GM12878 (cell line): ENCODE measurements around the gene HOXA2. TPM values are rescaled to one million over a fixed set of nuclear protein-coding genes. Genes with fewer than 3 reads are reported as not detected.

Experiments used
- ATAC-seq: fragments of 200-7000 bp; cut with Tn5 transposase; 3 replicates; pipeline ENCODE4 v1.9.1; 2020; ENCODE audit warnings: mild to moderate bottlenecking, moderate library complexity
- BruUV-seq: library from RNA; stranded (reverse); fragments of 400-500 nt; replicated peaks from 2 replicates; lab custom pipeline; 2021; lab: Mats Ljungman, UMichigan
- CTCF ChIA-PET: fragments of 300-600 bp; sonication (Branson Sonifier 250); formaldehyde crosslinking; extraction: SDS; loops from one replicate; lab custom pipeline; 2021; ENCODE audit warnings: inconsistent platforms; lab: Yijun Ruan, JAX
- POLR2A ChIA-PET: fragments of 350-600 bp; formaldehyde crosslinking; extraction: SDS; loops from one replicate; lab custom pipeline; 2021; ENCODE audit warnings: inconsistent platforms; lab: Charles Lee
- RAD21 ChIA-PET: fragments of 300-600 bp; sonication (Branson Sonifier 250); formaldehyde crosslinking; loops from one replicate; lab custom pipeline; 2023; ENCODE audit warnings: antibody characterized with exemption; ENCODE audit not compliant: unreplicated experiment; lab: Charles Lee
- SMC1A ChIA-PET: fragments of 300-600 bp; sonication (Branson Sonifier 250); formaldehyde crosslinking; loops from one replicate; lab custom pipeline; 2023; ENCODE audit not compliant: unreplicated experiment, uncharacterized antibody; lab: Charles Lee
- DNase-seq: peaks from one replicate; pipeline ENCODE4 v3.0.0-alpha.2; 2011; ENCODE audit warnings: low read depth, low spot score
- FAIRE-seq: peaks from 3 replicates; lab custom pipeline; 2011; peaks lifted over from hg19 to GRCh38; lab: Jason Lieb, UNC
- H2AFZ ChIP-seq: 2 replicates; pipeline ENCODE4 v1.6.0; 2011; ENCODE audit warnings: low read depth, low read length, control low read depth; ENCODE audit not compliant: control insufficient read depth
- H3K27ac ChIP-seq: 2 replicates; pipeline ENCODE4 v1.5.1; 2011; ENCODE audit warnings: control low read depth; ENCODE audit not compliant: control insufficient read depth, insufficient read depth
- H3K27me3 ChIP-seq, 2 experiments: replicated peaks in 1 of 2; 2 replicates each; pipeline versions ENCODE4 v1.6.0 to v1.6.1; 2011; ENCODE audit warnings: low read length in 1 of 2; ENCODE audit not compliant: control insufficient read depth in 2 of 2, insufficient read depth in 2 of 2
- H3K36me3 ChIP-seq, 2 experiments: 2 replicates each; pipeline ENCODE4 v1.5.1; 2011; ENCODE audit warnings: low read length in 1 of 2; ENCODE audit not compliant: control insufficient read depth in 2 of 2, insufficient read depth in 2 of 2
- H3K4me1 ChIP-seq: 2 replicates; pipeline ENCODE4 v1.6.1; 2011; ENCODE audit warnings: mild to moderate bottlenecking, low read length, moderate library complexity, mixed read lengths; ENCODE audit not compliant: control insufficient read depth, insufficient read depth
- H3K4me2 ChIP-seq: 2 replicates; pipeline ENCODE4 v1.6.0; 2011; ENCODE audit warnings: control low read depth; ENCODE audit not compliant: control insufficient read depth, insufficient read depth
- H3K4me3 ChIP-seq: fragments of 200-600 bp; sonication (generic); 2 replicates; pipeline ENCODE4 v1.5.1; 2016
- H3K79me2 ChIP-seq: 2 replicates; pipeline ENCODE4 v1.6.0; 2011; ENCODE audit warnings: low read length; ENCODE audit not compliant: control insufficient read depth, insufficient read depth
- H3K9ac ChIP-seq: 2 replicates; pipeline ENCODE4 v1.8.0; 2011; ENCODE audit warnings: low read length, control low read depth, mixed read lengths; ENCODE audit not compliant: control insufficient read depth, insufficient read depth
- H3K9me3 ChIP-seq: replicated peaks from 3 replicates; pipeline ENCODE4 v1.5.1; 2011; ENCODE audit warnings: mild to moderate bottlenecking, low read length; ENCODE audit not compliant: control insufficient read depth, insufficient read depth
- H4K20me1 ChIP-seq: 2 replicates; pipeline ENCODE4 v1.6.0; 2011; ENCODE audit not compliant: control insufficient read depth, insufficient read depth
- ATF3 ChIP-seq: IDR thresholded peaks from 2 replicates; pipeline ENCODE4 v1.6.1; 2011; ENCODE audit warnings: low read depth, mild to moderate bottlenecking, low read length, moderate library complexity, borderline replicate concordance; ENCODE audit errors: extremely low read depth
- BHLHE40 ChIP-seq, 2 experiments: fragments of 450-650 bp in 1 of 2; IDR thresholded peaks; 2 replicates each; pipeline ENCODE4 v1.6.1; 2011 to 2017; ENCODE audit warnings: low read depth in 2 of 2, borderline replicate concordance in 1 of 2, improper control_type of control experiment in 1 of 2, low read length in 1 of 2, mild to moderate bottlenecking in 1 of 2
- CEBPB ChIP-seq, 2 experiments: fragments of 150-350 bp in 1 of 2; IDR thresholded peaks; 2 replicates each; pipeline ENCODE4 v1.6.1; 2012 to 2014; ENCODE audit warnings: low read depth in 2 of 2, low read length in 2 of 2, borderline replicate concordance in 1 of 2, inconsistent platforms in 1 of 2
- EZH2 ChIP-seq: IDR thresholded peaks from 2 replicates; pipeline ENCODE4 v1.6.1; 2012; ENCODE audit warnings: low read depth, mild to moderate bottlenecking, control low read depth, inconsistent platforms, low read length, borderline replicate concordance; ENCODE audit not compliant: control insufficient read depth
- KDM1A ChIP-seq: fragments of 200-600 bp; sonication (generic); IDR thresholded peaks from 2 replicates; pipeline ENCODE4 v1.6.1; 2016; ENCODE audit warnings: borderline replicate concordance
- NBN ChIP-seq: fragments of 450-650 bp; IDR thresholded peaks from 2 replicates; pipeline ENCODE4 v1.6.1; 2016
- NRF1 ChIP-seq: conservative IDR thresholded peaks from 2 replicates; pipeline ENCODE4 v1.6.1; 2011; ENCODE audit warnings: mild to moderate bottlenecking, low read depth, low read length, improper control_type of control experiment
- SIX5 ChIP-seq: IDR thresholded peaks from 2 replicates; pipeline ENCODE4 v1.6.1; 2011; ENCODE audit warnings: mild to moderate bottlenecking, low read depth, low read length, moderate library complexity; ENCODE audit not compliant: severe bottlenecking
- SKIL ChIP-seq: fragments of 450-650 bp; IDR thresholded peaks from 2 replicates; pipeline ENCODE4 v1.6.1; 2017; ENCODE audit warnings: mild to moderate bottlenecking, low read depth, inconsistent platforms; ENCODE audit not compliant: poor library complexity, severe bottlenecking
- ZBED1 ChIP-seq: IDR thresholded peaks from 2 replicates; pipeline ENCODE4 v1.6.1; 2016; ENCODE audit warnings: borderline replicate concordance
- WGBS: methylation state at CpG from one replicate; pipeline ENCODE4 v1.1.6; 2016; ENCODE audit warnings: low lambda C conversion rate; ENCODE audit not compliant: insufficient replicate concordance, insufficient coverage; ENCODE audit errors: missing lambda C conversion rate; 5-methylcytosine and 5-hydroxymethylcytosine counted together
- in situ Hi-C: fragments of 300-500 bp; cut with MboI; formaldehyde crosslinking; loops from 9 replicates; pipeline ENCODE4 v1.14.3; 2018; ENCODE audit warnings: mixed read lengths
- intact Hi-C: fragments of 100-400 bp; cut with micrococcal nuclease; formaldehyde crosslinking; loops from one replicate; pipeline ENCODE4 v1.14.2; 2022; ENCODE audit not compliant: unreplicated experiment
- polyA plus RNA-seq, 11 experiments: library from polyadenylated mRNA; depleted of rRNA in 4 of 11; unstranded in 6 of 11; stranded (reverse) in 5 of 11; fragments of >200 nt; fragmentation: Nextera tagmentation in 4 of 11; fragmentation: Illumina TruSeq in 1 of 11; extraction: Ambion mirVana in 4 of 11; extraction: Trizol in 1 of 11; gene quantifications; 1 replicate in 1 of 11; 2 replicates in 10 of 11; pipeline versions ENCODE4 v1.2.1 to v1.2.3, GENCODE V29; 2011 to 2016; ENCODE audit warnings: inconsistent platforms in 2 of 11, missing spikeins in 2 of 11, low read depth in 1 of 11
- total RNA-seq, 4 experiments: library from RNA; depleted of rRNA in 3 of 4; stranded (reverse); fragments of >200 nt in 3 of 4; fragmentation: Illumina TruSeq in 1 of 4; extraction: Trizol in 1 of 4; gene quantifications; 2 replicates each; pipeline versions ENCODE4 v1.2.1 to v1.2.3, GENCODE V29; 2013 to 2021
- TF ChIP-seq, protein P1 (sequence below): fragments of 450-650 bp; IDR thresholded peaks from 2 replicates; pipeline ENCODE4 v1.6.1; 2017; ENCODE audit warnings: mild to moderate bottlenecking, moderate library complexity

The HOXA2 gene
- total and polyA plus RNA-seq, 10 of the 15 experiments (the other 5 are each of a cell fraction or from before 2014, with no cell fraction given) = not detected

DNA sequence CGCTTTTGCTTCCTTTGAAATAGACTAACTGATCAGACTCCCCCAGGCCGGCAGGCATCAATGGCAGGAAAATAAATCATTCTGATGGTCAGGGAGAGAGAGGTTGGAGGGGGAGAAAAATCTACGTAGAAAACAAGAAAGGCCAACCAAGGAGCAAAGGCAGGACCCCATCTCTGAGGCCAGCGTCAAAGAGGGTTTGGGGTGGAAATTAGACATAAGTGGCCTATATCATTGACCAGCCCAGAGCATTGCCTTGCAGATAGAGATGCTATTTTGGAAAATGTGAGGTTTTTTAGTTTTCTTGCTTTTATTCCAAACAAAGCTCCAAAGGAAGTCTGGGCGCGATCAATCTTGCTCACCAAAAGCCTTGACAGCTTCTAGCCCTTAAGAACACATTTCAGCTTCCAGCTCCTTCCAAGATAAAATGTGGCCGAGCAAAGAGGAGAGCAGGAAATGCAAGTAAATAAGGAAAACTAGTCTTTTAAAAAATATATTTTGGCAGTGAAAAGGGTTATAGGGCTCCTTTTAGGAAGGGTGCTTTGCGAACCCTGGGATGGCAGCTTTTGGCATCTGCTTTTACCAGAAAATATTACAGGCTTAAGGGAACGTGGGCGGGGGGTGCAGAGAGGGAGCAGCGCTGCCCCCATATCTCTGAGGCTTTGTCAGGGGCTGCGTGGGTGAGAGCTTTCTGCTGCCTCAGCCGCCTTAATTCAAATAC lies 2.0 kb upstream of the HOXA2 start:
- Histone ChIP-seq H3K79me2 (no peaks in the 10 kb centered on the region), H2AFZ (no peak overlapping the region), H3K27ac (no peak overlapping the region), H3K36me3 (no peaks in the 10 kb centered on the region), H4K20me1 (no peaks in the 10 kb centered on the region), H3K9ac (no peak overlapping the region), H3K9me3 (no peaks in the 10 kb centered on the region; the same call in 2 of the 3 replicates), H3K4me2 (no peak overlapping the region), H3K4me1 (no peaks in the 10 kb centered on the region), H3K4me3 (no peak overlapping the region), H3K27me3 (peaks cover 4% of the 10 kb centered on the region in 2 experiments)
- ATAC-seq = no peak
- POLR2A ChIA-PET = interaction anchor here (0.5 to 0.8 kb wide), 2 partner anchors 111 to 908 kb away, joined by 3 read pairs; no protein-coding TSS in a partner anchor
- 57% methylated on average over 13 of the region's 13 CpGs for WGBS
- intact Hi-C loops (no loop called here), in situ Hi-C loops (no loop called here)
- CTCF ChIA-PET = interaction anchor here (1.3 kb wide), 1 partner anchor 8 kb away, joined by 3 read pairs; no protein-coding TSS in a partner anchor
- no peak for DNase-seq
- SMC1A ChIA-PET = interaction anchor here (1.5 kb wide), 1 partner anchor 248 kb away, joined by 3 read pairs; no protein-coding TSS in a partner anchor
- no TSS peak for BruUV-seq
- FAIRE-seq = no peak
- RAD21 ChIA-PET = interaction anchor here (1.0 kb wide), 1 partner anchor 8 kb away, joined by 3 read pairs; no protein-coding TSS in a partner anchor
- TF ChIP-seq CEBPB (IDR thresholded peaks at IDR 0.05; ENCODE audit: borderline replicate concordance in 1 of 2, low read depth in 2 of 2, low read length in 2 of 2) (no peak), SIX5 (no peak), KDM1A (no peak), BHLHE40 (IDR thresholded peaks at IDR 0.05; ENCODE audit: borderline replicate concordance in 1 of 2, low read depth in 2 of 2, low read length in 1 of 2) (no peak), NRF1 (no peak), ZBED1 (no peak), EZH2 (no peak), SKIL (no peak), NBN (no peak), ATF3 (no peak)
- TF ChIP-seq, protein P1, sequence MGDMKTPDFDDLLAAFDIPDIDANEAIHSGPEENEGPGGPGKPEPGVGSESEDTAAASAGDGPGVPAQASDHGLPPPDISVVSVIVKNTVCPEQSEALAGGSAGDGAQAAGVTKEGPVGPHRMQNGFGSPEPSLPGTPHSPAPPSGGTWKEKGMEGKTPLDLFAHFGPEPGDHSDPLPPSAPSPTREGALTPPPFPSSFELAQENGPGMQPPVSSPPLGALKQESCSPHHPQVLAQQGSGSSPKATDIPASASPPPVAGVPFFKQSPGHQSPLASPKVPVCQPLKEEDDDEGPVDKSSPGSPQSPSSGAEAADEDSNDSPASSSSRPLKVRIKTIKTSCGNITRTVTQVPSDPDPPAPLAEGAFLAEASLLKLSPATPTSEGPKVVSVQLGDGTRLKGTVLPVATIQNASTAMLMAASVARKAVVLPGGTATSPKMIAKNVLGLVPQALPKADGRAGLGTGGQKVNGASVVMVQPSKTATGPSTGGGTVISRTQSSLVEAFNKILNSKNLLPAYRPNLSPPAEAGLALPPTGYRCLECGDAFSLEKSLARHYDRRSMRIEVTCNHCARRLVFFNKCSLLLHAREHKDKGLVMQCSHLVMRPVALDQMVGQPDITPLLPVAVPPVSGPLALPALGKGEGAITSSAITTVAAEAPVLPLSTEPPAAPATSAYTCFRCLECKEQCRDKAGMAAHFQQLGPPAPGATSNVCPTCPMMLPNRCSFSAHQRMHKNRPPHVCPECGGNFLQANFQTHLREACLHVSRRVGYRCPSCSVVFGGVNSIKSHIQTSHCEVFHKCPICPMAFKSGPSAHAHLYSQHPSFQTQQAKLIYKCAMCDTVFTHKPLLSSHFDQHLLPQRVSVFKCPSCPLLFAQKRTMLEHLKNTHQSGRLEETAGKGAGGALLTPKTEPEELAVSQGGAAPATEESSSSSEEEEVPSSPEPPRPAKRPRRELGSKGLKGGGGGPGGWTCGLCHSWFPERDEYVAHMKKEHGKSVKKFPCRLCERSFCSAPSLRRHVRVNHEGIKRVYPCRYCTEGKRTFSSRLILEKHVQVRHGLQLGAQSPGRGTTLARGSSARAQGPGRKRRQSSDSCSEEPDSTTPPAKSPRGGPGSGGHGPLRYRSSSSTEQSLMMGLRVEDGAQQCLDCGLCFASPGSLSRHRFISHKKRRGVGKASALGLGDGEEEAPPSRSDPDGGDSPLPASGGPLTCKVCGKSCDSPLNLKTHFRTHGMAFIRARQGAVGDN = no peak
